ENCODE measurements around the gene PHF1.
A peak's percentile ranks its signal among the peaks of the same experiment; 100 is the strongest.
"Not testable (repeated sequence)": the region's sequence is repeated elsewhere in the genome, so short reads cannot be mapped to it uniquely, and the experiment has no call there.

The PHF1 gene

DNA sequence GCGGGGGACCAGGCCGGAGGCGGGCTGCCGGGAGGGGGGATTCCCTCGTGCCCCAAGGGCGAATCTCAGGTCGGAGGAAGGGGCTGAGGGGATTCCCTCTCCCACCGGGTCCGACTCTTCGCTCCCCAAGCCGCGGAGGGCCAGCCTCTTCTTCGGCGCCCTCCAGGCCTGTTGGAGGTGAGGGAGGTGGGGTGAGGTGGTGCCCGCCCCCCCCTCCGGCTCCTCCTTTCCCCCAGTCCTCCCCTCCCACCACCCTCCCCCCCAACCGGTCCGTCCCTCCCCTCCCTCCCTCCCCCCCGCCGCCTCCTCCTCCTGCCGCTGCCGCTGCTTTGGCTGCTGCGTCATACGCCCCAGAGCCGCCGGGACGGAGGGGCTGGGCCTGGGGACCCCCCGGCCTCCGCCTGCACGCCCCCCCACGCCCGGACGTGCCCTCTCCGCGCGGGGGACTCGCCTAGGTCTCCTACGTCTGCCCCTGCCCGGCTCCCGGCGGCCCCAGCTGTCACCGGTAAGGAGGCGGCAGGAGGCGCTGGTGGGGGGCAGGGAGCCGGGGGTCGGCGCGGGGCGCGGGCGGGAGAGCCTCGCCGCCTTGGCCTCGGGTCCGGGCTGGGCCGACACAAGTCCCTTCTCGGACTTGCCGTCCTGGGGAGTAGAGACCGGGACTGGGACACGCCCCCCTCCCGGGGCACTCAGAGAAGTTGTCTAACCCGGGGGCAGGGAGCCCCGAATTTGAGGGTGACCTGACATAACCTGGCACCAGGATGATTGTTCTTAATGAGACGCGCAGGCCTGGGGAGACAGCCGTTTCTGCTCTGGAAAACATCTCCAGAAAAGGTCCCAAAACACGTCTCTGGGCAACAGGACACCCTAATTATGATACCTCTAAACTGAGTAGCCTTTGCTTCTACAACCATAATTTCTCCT is at the start of gene PHF1:
Gene PHF1 (plus strand): TSS at position 304 of the 921 bp plus-strand sequence. CDS start 1,250 bp downstream, outside the sequence.
- no peak for DNase-seq (ENCODE audit: low read depth, low spot score)

DNA sequence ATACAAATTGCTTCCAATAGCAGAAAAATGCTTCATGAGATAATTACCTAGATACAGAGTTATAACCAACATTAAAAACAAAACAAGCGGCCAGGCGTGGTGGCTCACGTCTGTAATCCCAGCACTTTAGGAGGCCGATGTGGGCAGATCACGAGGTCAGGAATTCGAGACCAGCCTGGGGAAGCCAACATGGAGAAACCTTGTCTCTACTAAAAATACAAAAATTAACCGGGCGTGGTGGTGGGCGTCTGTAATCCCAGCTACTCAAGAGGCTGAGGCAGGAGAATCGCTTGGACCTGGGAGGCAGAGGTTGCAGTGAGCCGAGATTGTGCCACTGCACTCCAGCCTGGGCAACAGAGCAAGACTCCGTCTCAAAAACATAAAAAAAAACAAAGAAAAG is 47.3 kb upstream of the PHF1 start:
- DNase-seq (ENCODE audit: low read depth, low spot score): not testable (repeated sequence)

DNA sequence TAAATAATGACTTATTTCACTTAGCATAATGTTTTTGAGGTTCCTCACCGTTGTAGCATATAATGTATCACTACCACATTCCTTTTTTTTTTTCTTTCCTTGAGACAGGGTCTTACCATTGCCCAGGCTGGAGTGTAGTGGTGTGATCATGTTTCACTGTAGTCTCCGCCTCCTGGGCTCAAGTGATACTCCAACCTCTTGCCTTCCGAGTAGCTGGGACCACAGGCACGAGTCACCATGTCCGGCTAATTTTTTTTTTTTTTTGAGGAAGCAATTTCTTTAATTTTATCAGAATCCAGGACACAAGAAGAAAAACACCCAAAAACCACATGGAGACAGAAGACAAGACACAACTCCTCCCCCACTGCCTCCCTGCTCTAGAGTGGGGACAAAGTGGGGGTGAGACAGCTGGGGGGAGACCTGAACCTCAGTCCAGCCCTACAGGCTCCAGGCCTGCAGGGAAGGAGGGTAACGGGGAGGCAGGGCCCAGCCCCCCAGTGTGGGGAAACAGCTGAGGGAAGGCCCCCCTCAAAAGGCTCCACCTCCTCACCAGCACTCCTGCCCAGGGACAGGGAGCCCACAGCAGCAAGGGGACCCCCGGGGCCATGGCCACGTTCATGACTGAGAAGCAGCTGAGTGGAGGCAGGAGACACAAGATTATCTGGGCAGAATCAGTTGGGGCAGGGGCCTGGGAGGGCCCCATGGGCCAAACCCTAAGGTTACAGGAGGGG is 46.2 kb upstream of the PHF1 start:
- DNase-seq (ENCODE audit: low read depth, low spot score): peak; percentile 73

DNA sequence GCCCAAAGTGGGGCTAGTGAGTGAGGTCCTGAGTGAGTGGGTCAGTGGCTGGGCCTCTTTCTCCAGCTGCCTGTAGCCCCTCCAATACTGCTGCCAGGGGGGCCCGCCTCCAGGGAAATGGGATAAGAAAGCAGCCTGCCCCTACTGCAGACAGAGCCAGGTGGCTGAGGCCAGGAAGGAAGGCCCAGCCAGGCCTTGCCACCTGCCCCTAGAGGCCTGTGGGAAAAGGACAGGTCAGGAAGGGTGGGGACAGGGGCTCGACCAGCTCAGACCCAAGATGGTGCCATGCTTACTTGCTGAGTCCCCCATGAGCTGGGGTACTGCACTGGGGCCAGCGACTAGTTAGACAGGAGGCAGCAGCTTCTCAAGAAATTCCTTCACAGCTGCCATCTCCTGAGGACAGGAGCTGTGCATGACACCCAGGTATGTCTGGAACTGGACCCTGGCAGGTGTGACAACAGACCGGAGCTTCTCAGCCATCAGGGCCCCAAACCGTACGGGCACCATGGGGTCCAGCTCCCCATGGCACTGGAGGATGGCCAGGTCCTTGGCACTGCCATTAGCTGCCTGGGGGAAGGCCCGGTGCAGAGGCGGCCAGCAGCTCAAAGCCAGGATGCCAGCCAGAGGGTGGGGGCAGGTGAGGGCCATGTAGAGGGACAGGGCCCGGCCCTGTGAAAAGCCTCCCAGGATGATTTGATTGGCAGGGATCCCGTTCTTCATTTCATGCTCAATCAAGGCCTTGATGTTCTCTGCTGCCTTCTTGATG is 45.4 kb upstream of the PHF1 start:
- DNase-seq (ENCODE audit: low read depth, low spot score): not testable (repeated sequence)

DNA sequence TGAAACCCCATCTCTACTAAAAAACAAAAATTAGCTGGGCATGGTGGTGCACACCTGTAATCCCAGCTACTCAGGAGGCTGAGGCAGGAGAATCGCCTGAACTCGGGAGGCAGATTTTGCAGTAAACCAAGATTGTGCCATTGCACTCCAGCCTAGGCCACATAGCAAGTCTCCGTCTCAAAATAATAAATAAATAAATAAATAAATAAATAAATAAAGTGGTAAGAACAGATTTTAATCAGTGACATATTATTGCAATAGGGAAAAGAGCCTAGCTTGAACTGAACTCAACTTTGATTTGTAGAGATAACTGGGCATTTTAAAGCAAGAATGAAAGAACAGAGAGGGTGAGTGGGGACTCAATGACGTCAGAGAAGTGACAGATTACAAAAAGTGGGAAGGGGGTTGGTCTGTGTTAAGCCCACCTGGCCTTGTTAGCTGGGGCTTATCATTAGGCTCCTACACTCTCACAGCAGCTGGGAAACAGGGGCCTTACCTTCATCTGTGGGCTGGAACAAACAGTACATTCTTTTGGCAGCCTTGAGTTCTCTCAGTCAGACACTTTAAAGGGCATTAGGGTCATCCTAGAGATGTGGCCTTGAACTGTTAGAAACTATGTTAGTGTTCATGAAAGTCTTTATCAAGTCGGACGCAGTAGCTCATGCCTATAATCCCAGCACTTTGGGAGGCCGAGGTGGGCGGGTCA is 43.7 kb upstream of the PHF1 start:
- no peak for DNase-seq (ENCODE audit: low read depth, low spot score)

DNA sequence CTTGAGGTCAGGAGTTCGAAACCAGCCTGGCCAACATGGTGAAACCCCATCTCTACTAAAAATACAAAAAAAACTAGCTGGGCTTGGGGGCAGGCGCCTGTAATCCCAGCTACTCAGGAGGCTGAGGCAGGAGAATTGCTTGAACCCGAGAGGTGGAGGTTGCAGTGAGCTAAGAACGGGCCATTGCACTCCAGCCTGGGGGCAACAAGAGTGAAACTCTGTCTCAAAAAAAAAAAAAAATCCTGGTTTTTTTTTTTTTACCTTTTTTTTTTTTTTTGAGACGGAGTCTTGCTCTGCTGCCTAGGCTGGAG is 43.1 kb upstream of the PHF1 start:
- DNase-seq (ENCODE audit: low read depth, low spot score): not testable (repeated sequence)

DNA sequence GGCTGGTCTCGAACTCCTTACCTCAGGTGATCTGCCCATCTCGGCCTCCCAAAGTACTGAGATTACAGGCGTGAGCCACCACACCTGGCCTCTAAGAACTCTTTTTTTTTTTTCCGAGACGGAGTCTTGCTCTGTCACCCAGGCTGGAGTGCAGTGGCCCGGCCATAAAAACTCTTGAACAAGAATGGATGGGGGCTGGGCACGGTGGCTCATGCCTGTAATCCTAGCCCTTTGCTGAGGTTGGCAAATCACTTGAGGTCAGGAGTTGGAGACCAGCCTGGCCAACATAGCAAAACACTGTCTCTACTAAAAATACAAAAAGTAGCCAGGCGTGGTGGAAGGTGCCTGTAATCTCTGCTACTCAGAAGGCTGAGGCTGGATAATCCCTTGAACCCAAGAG is 38.9 kb upstream of the PHF1 start:
- not testable (repeated sequence) for DNase-seq (ENCODE audit: low read depth, low spot score)

DNA sequence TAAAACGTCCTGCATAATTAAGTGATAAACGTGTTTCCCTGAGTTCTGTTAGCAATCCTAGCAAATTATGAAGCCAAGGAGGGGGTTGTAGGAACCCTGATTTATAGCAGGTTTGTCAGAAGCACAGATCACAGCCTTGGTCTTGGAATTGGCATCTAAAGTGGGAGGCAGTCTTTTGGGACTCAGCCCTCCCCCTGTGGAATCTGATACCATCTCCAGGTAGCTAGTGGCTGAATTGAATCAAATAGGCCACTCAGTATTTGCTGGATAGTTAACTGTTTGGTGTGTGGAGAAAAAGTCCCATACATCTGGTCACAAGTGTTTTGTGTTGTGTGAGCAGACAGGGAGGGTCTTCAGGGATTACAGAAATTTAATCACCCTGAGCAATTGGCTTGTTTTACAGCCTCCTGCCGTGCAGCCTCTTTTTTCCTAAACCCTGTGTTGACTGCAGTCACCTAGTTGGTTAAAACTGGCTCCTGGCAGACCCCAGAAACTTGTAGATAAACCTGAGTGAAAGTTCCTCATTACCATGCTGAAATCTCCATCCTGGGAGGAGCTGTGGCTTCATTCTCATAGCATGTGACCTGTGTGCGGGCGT is 38.2 kb upstream of the PHF1 start:
- no peak for DNase-seq (ENCODE audit: low read depth, low spot score)

DNA sequence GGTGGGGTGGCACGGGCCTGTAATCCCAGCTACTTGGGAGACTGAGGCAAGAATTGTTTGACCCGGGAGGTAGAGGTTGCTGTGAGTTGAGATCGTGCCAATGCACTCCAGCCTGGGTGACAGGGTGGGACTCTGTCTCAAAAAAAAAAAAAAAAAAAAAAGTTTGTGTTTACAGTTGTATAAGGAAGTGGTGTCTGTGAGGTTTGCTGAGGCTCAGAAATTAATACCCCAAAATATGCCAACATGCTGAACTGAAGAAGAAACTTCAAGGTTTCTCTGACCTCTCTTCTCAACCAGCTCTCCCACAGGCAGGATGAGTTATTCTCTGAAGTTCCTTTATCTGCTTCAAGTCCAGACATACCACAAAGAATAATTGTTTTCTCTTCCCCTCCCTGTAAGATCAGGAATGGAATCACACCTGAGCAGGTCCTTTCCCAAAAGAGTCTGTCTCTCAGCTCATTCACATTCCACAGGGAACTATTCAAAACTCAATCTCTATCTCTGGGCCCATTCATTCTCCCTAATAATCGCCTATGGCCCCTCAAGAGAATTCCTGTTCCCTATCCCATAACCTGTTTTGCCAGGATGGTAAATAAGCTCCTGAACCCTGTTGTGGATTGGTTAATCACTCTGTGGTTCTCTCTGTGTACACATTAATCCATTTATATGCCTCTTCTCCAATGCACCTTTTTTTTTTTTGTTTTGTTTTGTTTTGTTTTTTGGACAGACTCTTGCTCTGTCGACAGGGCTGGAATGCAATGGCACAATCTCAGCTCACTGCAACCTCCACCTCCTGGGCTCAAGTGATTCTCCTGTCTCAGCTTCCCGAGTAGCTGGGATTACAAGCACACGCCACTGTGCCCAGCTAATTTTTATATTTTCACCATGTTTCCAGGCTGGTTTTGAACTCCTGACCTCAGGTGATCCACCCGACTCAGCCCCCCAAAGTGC is 36.6 kb upstream of the PHF1 start:
- no peak for DNase-seq (ENCODE audit: low read depth, low spot score)

DNA sequence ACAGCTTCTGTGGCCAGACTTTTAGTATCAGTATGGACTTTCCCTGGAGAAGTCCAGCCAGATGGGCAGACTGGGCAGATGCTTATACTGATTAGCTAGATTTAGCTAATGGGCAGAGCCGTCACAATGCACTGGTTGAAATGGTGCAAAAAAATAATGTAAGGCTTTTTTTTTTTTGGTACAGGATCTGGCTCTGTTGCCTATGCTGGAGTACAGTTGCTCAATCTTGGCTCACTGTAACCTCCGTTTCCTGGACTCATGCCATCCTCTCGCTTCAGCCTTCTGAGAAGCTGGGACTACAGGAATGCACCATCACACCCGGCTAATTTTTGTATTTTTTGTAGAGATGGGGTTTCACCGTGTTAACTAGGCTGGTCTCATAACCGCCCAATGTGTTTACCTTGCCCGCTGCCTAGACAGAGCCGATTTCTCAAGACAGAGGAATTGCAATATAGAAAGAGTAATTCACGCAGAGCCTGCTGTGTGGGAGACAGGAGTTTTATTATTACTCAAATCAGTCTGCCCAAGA is 35.6 kb upstream of the PHF1 start:
- peak; percentile 93 for DNase-seq (ENCODE audit: low read depth, low spot score)

DNA sequence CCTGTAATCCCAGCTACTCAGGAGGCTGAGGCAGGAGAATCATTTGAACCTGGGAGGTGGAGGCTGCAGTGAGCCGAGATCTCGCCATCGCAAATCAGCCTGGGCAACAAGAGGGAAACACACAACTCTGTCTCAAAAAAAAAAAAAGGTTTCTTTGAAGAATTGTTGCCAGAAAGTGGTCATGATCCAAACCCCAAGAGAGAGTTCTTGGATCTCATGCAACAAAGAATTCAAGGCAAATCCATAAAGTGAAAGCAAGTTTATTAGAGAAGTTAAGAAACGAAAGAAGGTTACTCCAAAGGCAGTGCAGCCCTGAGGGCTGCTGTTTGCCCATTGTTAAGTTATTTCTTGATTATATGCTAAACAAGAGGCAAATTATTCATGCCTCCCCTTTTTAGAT is 33.6 kb upstream of the PHF1 start:
- DNase-seq (ENCODE audit: low read depth, low spot score): no peak

DNA sequence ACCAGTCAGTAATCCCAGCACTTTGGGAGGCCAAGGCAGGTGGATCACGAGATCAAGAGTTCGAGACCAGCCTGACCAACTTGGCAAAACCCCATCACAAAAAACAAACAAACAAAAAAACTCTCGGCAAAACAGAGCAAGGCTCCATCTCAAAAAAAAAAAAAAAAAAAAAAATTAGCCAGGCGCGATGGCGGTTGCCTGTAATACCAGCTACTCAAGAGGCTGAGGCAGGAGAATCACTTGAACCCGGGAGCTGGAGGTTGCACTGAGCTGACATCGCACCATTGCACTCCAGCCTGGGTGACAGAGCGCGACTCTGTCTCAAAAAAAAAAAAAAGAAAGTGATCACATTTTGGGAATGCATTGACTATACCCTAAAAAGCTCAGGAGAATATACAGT is 31.6 kb upstream of the PHF1 start:
- DNase-seq (ENCODE audit: low read depth, low spot score): not testable (repeated sequence)

DNA sequence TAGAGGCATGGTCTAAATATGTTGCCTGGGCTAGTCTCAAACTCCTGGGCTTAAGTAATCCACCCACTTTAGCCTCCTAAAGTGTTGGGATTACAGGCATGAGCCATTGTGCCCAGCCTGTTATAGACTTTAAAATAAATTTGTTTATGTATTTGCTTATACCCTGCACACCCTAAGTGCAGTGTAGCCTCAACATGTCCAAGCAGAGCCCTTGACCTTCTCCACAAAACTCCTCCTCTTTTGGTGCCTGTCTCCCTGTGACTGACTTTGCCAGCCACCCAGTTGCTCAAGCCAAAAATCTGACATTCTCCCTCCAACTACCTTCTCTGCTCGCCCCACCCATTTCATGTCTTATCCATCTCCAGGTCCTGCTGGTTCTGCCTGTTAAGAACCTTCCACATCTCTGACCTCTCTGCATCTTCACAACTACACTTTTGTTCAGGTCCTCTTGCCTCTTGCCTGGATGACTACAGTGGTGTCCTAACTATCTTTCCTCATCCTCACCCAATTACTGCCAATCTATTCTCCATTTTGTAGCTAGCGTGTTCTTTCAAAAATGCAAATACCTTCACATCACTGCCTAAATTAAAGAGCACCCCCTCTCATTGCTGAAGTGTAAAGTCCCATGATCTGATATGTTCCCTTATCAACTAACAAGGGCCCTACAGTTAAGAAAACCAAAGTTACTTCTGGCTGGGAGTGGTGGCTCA is 30.4 kb upstream of the PHF1 start:
- DNase-seq (ENCODE audit: low read depth, low spot score): no peak

DNA sequence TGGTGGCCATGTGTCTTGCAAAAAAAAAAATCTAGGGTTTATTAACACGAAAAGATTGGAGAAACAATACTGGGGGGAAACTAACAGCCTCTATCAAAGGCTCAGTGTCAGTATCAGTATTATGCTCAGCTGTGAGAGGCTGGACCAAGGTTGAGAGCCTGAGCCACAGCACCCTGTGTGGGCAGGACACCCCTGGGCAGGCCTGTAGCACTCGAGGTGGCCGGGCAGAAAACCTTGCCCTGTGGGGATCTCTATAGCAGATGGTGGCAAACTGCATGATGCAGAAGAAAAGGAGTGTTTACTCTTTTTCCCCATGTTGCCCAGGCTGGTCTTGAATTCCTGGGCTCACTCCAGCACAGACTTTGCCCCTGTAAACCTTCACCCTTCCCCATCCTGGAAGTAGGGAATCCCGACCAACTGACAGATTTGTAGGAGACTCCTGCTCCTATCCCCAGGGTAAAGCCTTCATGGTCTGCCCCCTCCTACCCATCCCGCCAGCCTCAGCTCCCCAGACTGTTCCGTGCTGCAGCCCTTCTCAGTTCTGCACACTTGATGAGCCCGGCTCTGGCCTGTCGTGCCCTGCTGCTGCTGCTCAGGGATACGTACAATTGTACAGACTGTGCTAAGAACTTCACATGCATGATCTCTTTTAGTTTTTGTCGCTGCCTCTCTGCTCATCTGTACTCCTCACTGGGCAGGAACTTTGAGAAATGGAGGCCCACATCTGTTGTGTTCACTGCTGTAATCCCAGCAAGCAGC is 27.2 kb upstream of the PHF1 start:
- DNase-seq (ENCODE audit: low read depth, low spot score): no peak

DNA sequence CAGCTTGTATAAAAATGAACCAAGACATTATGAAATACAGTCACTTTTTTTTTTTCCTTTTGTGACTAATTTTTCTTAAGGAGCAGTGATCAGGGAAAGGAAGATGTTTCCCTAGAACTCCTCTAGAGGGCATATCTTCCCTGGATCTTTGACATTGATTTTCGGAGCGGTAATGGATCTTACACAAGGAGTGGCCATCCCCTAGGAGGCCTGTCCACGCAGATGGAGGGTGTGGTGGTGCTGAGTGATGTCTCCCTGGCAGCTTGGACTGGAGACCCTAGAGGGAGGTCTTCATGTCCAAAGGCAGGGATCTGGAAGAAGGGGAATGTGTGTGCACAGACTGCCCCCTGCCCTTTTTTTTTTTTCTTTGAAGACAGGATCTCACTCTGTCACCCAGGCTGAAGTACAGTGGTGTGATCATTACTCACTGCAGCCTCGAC is 26.2 kb upstream of the PHF1 start:
- peak; percentile 40 for DNase-seq (ENCODE audit: low read depth, low spot score)

DNA sequence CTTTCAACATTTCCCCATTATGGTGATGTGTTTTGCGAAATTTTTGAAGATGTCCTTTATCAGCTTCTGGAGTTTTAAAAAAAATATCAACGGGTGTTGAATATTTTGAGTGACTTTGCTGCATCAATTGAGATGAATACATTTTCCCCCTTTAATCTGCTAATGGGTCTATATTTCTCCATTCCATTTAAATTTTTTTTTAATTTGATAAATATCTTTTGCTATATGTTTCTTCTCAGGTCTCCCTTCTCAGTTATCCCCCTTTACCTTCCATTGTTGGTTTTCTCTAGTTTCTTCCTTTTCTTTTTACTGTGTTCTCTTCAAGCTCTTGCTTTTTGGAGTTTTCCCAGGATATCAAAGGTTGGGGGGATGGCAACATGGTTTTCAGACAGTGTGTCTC is 20.6 kb upstream of the PHF1 start:
- DNase-seq (ENCODE audit: low read depth, low spot score): no peak

DNA sequence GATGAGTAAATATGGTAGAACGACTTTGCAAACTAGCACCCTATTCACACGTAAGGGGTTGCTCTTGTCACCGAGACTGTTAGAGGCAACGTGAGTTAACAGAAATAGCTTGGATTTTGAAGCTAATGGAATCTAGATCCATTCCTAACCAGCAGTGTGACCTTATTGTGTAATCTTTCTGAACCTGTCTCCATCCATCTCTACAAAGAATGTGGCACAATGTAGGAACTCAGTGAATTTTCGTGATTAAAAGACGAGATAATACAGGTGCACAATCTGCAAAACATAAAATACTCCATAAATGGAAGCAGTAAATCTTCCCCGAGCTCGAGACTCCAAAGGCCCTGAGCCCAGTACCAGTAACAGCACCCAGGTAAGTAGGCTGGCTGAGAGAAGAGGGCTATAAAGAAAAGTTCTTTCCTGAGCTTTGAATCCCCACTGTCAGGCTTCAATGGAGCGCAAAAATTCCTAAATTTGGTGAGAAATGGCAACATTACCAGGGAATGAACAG is 20.0 kb upstream of the PHF1 start:
- DNase-seq (ENCODE audit: low read depth, low spot score): no peak

DNA sequence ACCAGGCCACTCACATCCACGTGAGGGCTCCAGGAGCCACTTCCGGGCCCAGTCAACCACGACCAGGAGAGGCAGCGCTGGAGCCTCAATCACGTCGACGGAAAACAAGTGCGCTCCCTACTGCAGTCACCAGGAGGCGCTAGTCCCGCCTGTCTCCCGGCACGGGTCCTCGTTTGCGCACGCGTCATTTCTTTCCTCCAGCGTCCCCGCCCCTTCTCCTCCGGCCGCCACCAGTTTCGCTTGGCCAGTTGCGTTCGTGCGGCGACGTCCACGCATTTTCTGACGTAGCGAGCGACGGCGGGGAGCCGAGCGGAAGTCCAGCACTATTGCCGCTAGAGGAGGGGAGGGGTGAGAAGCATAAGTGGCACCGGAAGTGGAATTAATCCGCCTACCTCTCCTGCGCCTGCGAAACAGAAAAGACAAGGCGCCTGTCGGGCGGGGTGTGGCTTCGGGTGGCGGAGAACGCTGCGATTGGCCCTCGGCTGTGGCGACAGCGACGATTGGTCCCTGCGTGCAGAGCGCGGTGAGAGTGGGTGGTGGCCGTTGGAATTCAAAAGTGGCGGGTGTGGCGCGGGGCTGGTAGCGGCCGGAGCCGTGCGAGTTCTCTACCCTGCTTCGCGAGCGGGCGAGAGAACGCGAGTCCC is 19.4 kb upstream of the PHF1 start, which contains the start of gene KIFC1:
Gene KIFC1 (plus strand): TSS at position 546 of the 644 bp plus-strand sequence. CDS start 163 bp downstream, outside the sequence.
- peak; percentile 100 for DNase-seq (ENCODE audit: low read depth, low spot score)
